GM18505 (cell line): ENCODE measurements around the gene SRSF3.
A peak's percentile ranks its signal among the peaks of the same experiment; 100 is the strongest.

Experiments used
- ATAC-seq: cut with Tn5 transposase; IDR thresholded peaks from one replicate; pipeline ENCODE4 v1.9.1; 2021; ENCODE audit not compliant: unreplicated experiment
- POLR2A ChIP-seq: IDR thresholded peaks from 4 replicates; pipeline ENCODE4 v1.6.1; 2011; ENCODE audit warnings: borderline replicate concordance; ENCODE audit not compliant: insufficient read depth, insufficient read length; ENCODE audit errors: extremely low read depth

SRSF3 gene

GRCh38 chr6:36594029-36594815 is at the start of gene SRSF3:
SRSF3 (plus strand) TSS chr6:36594362; CDS start chr6:36596763, 2,401 bp downstream.
- peak; percentile 91 for ATAC-seq
- TF ChIP-seq POLR2A, result peak; percentile 100

GRCh38 chr6:36545767-36546307 is 48.3 kb upstream of the SRSF3 start:
- ATAC-seq, result no peak
- no peak for TF ChIP-seq POLR2A

GRCh38 chr6:36546308-36546919 is 47.7 kb upstream of the SRSF3 start:
- peak; percentile 4 for ATAC-seq
- no peak for TF ChIP-seq POLR2A

DNA sequence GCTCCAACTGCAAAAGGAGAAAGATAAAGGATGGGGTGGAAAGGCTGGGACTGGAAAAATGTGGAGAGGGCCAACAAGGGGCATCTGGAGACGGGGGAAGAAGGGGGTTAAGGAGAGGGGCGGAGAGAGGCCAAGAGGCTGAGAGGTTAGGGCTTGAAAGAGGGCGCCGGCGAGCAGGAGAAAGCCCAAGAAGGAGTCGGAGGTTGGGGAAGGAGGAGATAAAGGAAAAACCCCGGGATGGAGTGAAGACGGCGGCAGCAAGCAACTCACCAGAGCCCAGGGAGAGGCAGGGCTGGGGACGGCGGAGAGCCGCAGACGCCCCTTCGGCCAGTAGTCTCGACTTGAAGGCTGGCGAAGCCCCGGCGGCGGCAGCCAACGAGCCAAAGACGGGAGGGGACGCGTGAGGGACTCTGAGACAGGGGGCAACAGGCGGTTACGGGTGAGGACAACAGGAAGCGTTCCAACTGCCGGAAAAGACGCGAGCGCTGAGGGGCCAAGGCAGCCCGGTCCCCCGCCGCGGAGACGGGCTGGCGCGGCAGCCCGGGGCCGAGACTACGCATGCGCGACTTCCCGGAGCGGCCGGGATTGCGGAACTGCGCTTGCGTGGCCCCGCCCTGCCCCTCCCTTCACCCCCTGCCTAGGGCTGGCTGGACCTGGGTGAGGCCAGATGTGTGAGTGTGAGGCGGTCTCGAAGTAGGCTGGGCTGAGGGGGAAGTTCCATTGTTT is 47.1 kb upstream of the SRSF3 start, which contains the start of gene STK38:
TSS of gene STK38 (minus strand) at position 560 of the 726 bp plus-strand sequence. CDS start 7,277 bp downstream, outside the sequence.
- ATAC-seq, result peak; percentile 69
- peak; percentile 96 for TF ChIP-seq POLR2A

DNA sequence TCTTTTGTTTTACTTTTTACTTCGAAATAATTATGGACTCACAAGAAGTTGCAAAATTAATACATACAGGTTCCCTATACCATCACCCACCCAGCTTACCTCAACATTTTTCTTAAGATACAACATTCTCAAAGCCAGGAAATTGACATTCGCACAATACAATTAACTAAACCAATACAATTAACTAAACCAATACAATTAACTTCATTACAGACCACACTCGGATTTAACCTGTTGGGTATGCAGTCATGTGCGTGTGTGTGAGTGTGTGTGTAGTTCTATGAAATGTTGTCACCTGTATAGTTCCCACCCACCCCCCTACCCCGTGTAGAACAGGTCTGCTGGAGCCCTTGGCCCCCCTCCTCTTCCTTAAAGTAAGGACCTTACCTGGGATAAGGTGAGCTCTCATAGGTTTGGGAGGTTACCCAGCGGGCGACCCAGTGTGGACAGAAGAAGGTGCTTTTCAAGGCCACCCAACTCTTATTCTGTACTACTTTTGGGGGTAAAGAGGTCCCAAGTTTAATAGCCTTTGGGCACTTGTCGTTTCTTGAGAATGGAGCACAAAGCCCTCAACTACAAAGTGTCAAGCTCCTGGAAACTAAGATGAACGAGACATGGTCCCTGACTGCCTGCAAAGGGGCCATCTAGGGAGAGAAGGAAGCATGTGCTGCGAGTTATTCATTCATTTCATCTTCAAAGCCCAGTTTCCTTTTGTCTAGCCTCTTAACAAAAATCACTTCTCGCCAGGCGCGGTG is 46.3 kb upstream of the SRSF3 start:
- ATAC-seq, result no peak
- no peak for TF ChIP-seq POLR2A

- TF ChIP-seq POLR2A, result no peak
These were observed 45.8 kb upstream of the SRSF3 start for GRCh38 chr6:36548401-36548743.

DNA sequence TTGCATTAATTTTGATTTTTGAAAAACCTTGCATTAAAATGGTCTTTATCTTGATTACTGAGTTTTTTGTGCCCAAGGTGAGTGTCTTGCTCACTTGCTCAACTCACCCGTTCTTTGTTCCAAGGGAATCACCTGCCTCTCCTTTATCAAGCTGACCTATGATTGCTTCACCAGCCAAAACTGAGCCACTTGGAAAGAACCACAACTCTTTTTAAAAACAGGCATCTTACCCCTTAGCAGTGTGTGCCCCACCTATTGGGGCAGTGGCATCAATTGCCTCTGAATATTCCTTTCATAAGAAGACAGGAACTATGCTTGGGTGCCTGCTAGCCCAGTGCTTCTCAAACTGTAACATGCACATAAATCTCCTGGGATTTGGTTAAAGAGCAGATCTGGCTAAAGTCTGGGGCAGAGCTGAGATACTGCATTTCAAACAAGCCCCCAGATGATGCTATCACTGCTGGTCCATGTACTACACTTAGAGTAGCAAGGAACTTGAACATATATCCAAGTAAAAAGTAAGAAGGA is 43.6 kb upstream of the SRSF3 start:
- no peak for TF ChIP-seq POLR2A
- ATAC-seq, result no peak

More at GRCh38 chr6:36548401-36548743, 45.8 kb upstream of the SRSF3 start:
- no peak for ATAC-seq

DNA sequence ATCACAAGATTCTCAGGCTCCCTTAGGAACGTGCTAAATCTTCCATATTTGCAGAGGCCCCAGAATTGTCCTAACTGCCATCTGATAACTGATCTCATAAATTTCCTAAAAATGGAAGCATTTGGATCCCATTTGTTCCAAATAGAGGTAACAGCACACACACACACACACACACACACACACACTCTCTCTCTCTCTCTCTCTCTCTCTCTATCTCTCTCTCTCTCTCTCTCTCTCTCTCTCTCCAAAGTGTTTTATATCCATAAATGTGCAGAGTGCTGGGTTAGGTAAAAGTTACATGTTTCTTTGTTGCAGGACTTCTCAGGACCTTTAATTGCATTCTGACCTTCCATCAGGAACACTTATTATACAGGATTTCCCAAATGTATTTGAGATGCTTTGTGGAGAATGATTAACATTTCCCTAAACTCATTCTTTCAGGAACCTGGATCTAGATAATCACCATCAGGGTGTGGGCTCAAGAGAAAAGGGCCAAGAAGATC is 38.4 kb upstream of the SRSF3 start:
- TF ChIP-seq POLR2A, result no peak
- ATAC-seq, result no peak

GRCh38 chr6:36556281-36556680 is 37.9 kb upstream of the SRSF3 start:
- TF ChIP-seq POLR2A, result no peak

GRCh38 chr6:36559011-36559793 is 35.0 kb upstream of the SRSF3 start:
- no peak for ATAC-seq
- TF ChIP-seq POLR2A, result no peak

More at GRCh38 chr6:36556281-36556680, 37.9 kb upstream of the SRSF3 start:
- no peak for ATAC-seq

- ATAC-seq, result no peak
These were observed 33.3 kb upstream of the SRSF3 start for GRCh38 chr6:36560822-36561221.

More at GRCh38 chr6:36560822-36561221, 33.3 kb upstream of the SRSF3 start:
- TF ChIP-seq POLR2A, result no peak
